Measurements from ENCODE around the gene KIF11. TPM values are rescaled to one million over a fixed set of nuclear protein-coding genes. Genes with fewer than 3 reads are reported as not detected.

Gene KIF11
- total RNA-seq, 4 donors from 2014 or later: 2.6 to 4.4 (median 3.6) TPM

- DNase-seq (ENCODE audit: low spot score in 2 of 2): peak in 1 of 2 donors; percentile 85
- TF ChIP-seq CTCF (IDR thresholded peaks at IDR 0.05) (no peak), POLR2A (IDR thresholded peaks at IDR 0.05) (no peak)
- intact Hi-C loops (cut with DNase I; ENCODE audit: low total_unique reads): no loop called here
- WGBS, 2 donors: 1% methylated on average over 28 of the region's 79 CpGs; no CpG with 5 or more reads in 1 of the 2 donors
- peak within 1 kb of the TSS; percentile 52 for H3K4me3 ChIP-seq (ENCODE audit: low read depth, poor library complexity, severe bottlenecking)
These were observed 96.8 kb downstream of the KIF11 start, which contains the start of gene HHEX for GRCh38 chr10:92689663-92690210. HHEX (plus strand) TSS chr10:92689955; CDS start chr10:92689987, 32 bp downstream.

- peak in 1 of 2 donors; percentile 92 for DNase-seq (ENCODE audit: low spot score in 2 of 2)
- intact Hi-C loops (cut with DNase I; ENCODE audit: low total_unique reads): no loop called here
- no peak for TF ChIP-seq POLR2A (IDR thresholded peaks at IDR 0.05)
- no peak for TF ChIP-seq CTCF (IDR thresholded peaks at IDR 0.05)
- 5 to 6% methylated on average over 25 to 26 of the region's 73 CpGs for WGBS, 2 donors
- H3K4me3 ChIP-seq (ENCODE audit: low read depth, poor library complexity, severe bottlenecking): peak overlapping the region; percentile 52
These were observed 97.4 kb downstream of the KIF11 start for GRCh38 chr10:92690211-92690914.

- peak overlapping the region; percentile 6 for H3K4me3 ChIP-seq (ENCODE audit: low read depth, poor library complexity, severe bottlenecking)
- DNase-seq (ENCODE audit: low spot score in 2 of 2): peak in 1 of 2 donors; percentile 85
- 39 to 54% methylated on average over 30 of the region's 30 CpGs for WGBS, 2 donors
- TF ChIP-seq POLR2A (IDR thresholded peaks at IDR 0.05) (no peak), CTCF (IDR thresholded peaks at IDR 0.05) (no peak)
- intact Hi-C loops (cut with DNase I; ENCODE audit: low total_unique reads): no loop called here
These were observed 98.1 kb downstream of the KIF11 start for GRCh38 chr10:92690915-92691590.

GRCh38 chr10:92691591-92692079, 98.7 kb downstream of the KIF11 start:
- DNase-seq (ENCODE audit: low spot score in 2 of 2): peak; percentile 44 to 90
- intact Hi-C loops (cut with DNase I; ENCODE audit: low total_unique reads): no loop called here
- peak overlapping the region; percentile 6 for H3K4me3 ChIP-seq (ENCODE audit: low read depth, poor library complexity, severe bottlenecking)
- no peak for TF ChIP-seq CTCF (IDR thresholded peaks at IDR 0.05)
- TF ChIP-seq POLR2A (IDR thresholded peaks at IDR 0.05): no peak
- 39 to 44% methylated on average over 29 to 35 of the region's 35 CpGs for WGBS, 2 donors

GRCh38 chr10:92692080-92692671, 99.2 kb downstream of the KIF11 start:
- intact Hi-C loops (cut with DNase I; ENCODE audit: low total_unique reads): no loop called here
- WGBS, 2 donors: 24 to 39% methylated on average over 33 to 34 of the region's 34 CpGs
- no peak for DNase-seq (ENCODE audit: low spot score in 2 of 2)
- peak overlapping the region; percentile 6 for H3K4me3 ChIP-seq (ENCODE audit: low read depth, poor library complexity, severe bottlenecking)
- TF ChIP-seq POLR2A (IDR thresholded peaks at IDR 0.05): no peak
- TF ChIP-seq CTCF (IDR thresholded peaks at IDR 0.05): no peak
